Jurkat, Clone E6-1 (cell line): ENCODE measurements around the gene PRMT1.
"Not testable (repeated sequence)": the region's sequence is repeated elsewhere in the genome, so short reads cannot be mapped to it uniquely, and the experiment has no call there.

Experiments
- DNase-seq: peaks from one replicate; pipeline ENCODE4 v3.0.0-alpha.2; 2011; ENCODE audit warnings: low read depth, low spot score
- H3K4me3 ChIP-seq: 2 replicates; pipeline ENCODE4 v1.5.1; 2011; ENCODE audit warnings: mild to moderate bottlenecking, low read length, control low read depth, moderate library complexity

The PRMT1 gene

GRCh38 chr19:49710372-49710951, 33.4 kb downstream of the PRMT1 start:
- H3K4me3 ChIP-seq: no peak overlapping the region
- DNase-seq: no peak

- H3K4me3 ChIP-seq: no peak overlapping the region
- DNase-seq: peak; percentile 14
These were observed 35.4 kb downstream of the PRMT1 start for GRCh38 chr19:49712397-49712859.

- DNase-seq: no peak
These were observed 36.3 kb downstream of the PRMT1 start for GRCh38 chr19:49713236-49713845.

GRCh38 chr19:49716154-49716553, 39.1 kb downstream of the PRMT1 start:
- no peak for DNase-seq
- no peak overlapping the region for H3K4me3 ChIP-seq

More at GRCh38 chr19:49713236-49713845, 36.3 kb downstream of the PRMT1 start:
- H3K4me3 ChIP-seq: no peak overlapping the region

- DNase-seq: no peak
These were observed 41.4 kb downstream of the PRMT1 start for GRCh38 chr19:49718511-49718910.

GRCh38 chr19:49718991-49719390, 41.9 kb downstream of the PRMT1 start:
- H3K4me3 ChIP-seq: no peak overlapping the region
- no peak for DNase-seq

More at GRCh38 chr19:49718511-49718910, 41.4 kb downstream of the PRMT1 start:
- H3K4me3 ChIP-seq: peak overlapping the region; percentile 84; the same call in 1 of the 2 replicates

GRCh38 chr19:49719420-49719819, 42.3 kb downstream of the PRMT1 start:
- DNase-seq, H3K4me3 ChIP-seq: not testable (repeated sequence)

- DNase-seq: no peak
- no peak overlapping the region for H3K4me3 ChIP-seq
These were observed 50.4 kb downstream of the PRMT1 start for GRCh38 chr19:49727217-49728030.

- no peak for DNase-seq
- H3K4me3 ChIP-seq: no peak overlapping the region
These were observed 53.1 kb downstream of the PRMT1 start for GRCh38 chr19:49730166-49730565.
